DND-41 (cell line): ENCODE data around the gene GSX1.

Experiments
- EZH2 ChIP-seq: IDR thresholded peaks from 3 replicates; pipeline ENCODE4 v1.6.1; 2012; ENCODE audit warnings: borderline replicate concordance, low read depth, mild to moderate bottlenecking, moderate library complexity, low read length, inconsistent platforms; ENCODE audit not compliant: severe bottlenecking
- TF ChIP-seq, protein P1 (sequence below): IDR thresholded peaks from 2 replicates; pipeline ENCODE4 v1.5.1; 2012; ENCODE audit warnings: borderline replicate concordance, low read length, moderate library complexity, mild to moderate bottlenecking; ENCODE audit not compliant: poor library complexity, severe bottlenecking; ENCODE audit errors: extremely low read depth

- no peak for TF ChIP-seq EZH2
- TF ChIP-seq, protein P1, sequence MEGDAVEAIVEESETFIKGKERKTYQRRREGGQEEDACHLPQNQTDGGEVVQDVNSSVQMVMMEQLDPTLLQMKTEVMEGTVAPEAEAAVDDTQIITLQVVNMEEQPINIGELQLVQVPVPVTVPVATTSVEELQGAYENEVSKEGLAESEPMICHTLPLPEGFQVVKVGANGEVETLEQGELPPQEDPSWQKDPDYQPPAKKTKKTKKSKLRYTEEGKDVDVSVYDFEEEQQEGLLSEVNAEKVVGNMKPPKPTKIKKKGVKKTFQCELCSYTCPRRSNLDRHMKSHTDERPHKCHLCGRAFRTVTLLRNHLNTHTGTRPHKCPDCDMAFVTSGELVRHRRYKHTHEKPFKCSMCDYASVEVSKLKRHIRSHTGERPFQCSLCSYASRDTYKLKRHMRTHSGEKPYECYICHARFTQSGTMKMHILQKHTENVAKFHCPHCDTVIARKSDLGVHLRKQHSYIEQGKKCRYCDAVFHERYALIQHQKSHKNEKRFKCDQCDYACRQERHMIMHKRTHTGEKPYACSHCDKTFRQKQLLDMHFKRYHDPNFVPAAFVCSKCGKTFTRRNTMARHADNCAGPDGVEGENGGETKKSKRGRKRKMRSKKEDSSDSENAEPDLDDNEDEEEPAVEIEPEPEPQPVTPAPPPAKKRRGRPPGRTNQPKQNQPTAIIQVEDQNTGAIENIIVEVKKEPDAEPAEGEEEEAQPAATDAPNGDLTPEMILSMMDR, result no peak
These were observed 17.7 kb downstream of the GSX1 start for GRCh38 chr13:27810009-27810408.
